ENCODE data around the gene SLC38A10. TPM values are rescaled to one million over a fixed set of nuclear protein-coding genes. Genes with fewer than 3 reads are reported as not detected.

The SLC38A10 gene
- total and polyA plus RNA-seq, 10 of the 15 experiments (the other 5 are each of a cell fraction or from before 2014, with no cell fraction given), result 0.52 to 67.9 (median 22.1) TPM

DNA sequence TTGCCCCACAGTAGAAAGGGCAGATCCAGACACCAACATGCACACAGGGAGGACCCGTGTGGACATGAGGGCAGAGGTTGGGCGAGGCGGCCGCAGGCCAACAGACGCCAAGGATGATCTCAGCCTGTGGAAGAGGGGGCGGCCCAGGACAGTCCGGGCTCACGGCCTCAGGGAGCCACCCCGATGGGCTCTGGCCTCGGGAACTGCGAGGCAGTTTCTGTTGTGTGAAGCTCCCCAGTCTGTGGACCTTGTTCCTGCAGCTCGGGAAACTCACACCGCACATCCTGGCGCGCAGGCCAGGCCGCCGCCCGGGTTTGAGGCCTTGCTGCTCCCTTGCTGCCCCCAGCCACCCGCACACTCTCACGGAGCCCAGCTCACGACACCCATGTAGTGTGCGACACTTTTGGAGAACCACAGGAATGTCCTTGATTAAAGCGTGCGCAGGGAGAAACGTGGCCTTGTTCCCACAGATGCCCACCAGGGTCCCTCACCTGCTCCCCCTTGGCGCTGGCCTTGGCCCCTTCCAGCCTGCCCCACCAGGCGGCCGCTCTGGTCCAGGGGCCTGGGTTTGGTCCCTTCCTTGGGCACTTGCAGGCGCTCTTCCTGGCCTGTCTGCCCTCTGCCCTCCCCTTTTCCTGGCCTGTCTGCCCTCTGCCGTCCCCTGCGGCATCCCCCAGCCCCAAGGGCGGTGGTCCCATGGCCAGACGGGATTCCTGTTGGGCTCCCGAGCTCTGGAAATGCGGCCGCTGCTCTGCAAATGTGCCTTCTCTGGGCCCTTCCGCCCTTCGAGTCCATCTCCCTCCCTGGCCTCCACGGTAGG lies 9.3 kb upstream of the SLC38A10 start (continued):
- TF ChIP-seq, protein P1, sequence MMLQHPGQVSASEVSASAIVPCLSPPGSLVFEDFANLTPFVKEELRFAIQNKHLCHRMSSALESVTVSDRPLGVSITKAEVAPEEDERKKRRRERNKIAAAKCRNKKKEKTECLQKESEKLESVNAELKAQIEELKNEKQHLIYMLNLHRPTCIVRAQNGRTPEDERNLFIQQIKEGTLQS (IDR thresholded peaks at IDR 0.05; ENCODE audit: borderline replicate concordance, extremely low read depth, low read depth, low read length), result no peak
- no peak for TF ChIP-seq NRF1 (conservative IDR thresholded peaks at IDR 0.05; ENCODE audit: low read depth, low read length)
- no peak for TF ChIP-seq HDAC6 (IDR thresholded peaks at IDR 0.05; ENCODE audit: unreplicated experiment)
- no peak for TF ChIP-seq KLF5 (IDR thresholded peaks at IDR 0.05; ENCODE audit: partially characterized antibody)
- no peak for TF ChIP-seq HCFC1 (IDR thresholded peaks at IDR 0.05; ENCODE audit: low read length)
- no peak for TF ChIP-seq JUNB (IDR thresholded peaks at IDR 0.05)

- in situ Hi-C loops (cut with MboI), result no loop called here
- BruUV-seq (replicated peaks), result no TSS peak
- Histone ChIP-seq H3K9me3 (replicated peaks; ENCODE audit: control insufficient read depth, insufficient read depth, low read length) (no peaks in the 10 kb centered on the region), H3K4me1 (ENCODE audit: control insufficient read depth, insufficient read depth, low read length) (no peaks in the 10 kb centered on the region), H3K27me3 (replicated peaks in 1 of 2; ENCODE audit: control insufficient read depth in 2 of 2, insufficient read depth in 2 of 2, low read length in 1 of 2) (no peaks in the 10 kb centered on the region; a peak in 1 of 4 replicates), H3K79me2 (ENCODE audit: control insufficient read depth, insufficient read depth, low read length) (no peaks in the 10 kb centered on the region), H3K4me3 (no peak overlapping the region), H3K36me3 (ENCODE audit: control insufficient read depth in 2 of 2, insufficient read depth in 2 of 2, low read length in 1 of 2) (no peaks in the 10 kb centered on the region), H4K20me1 (ENCODE audit: control insufficient read depth, insufficient read depth) (no peaks in the 10 kb centered on the region), H3K27ac (ENCODE audit: control insufficient read depth, insufficient read depth) (no peak overlapping the region), H3K9ac (ENCODE audit: control insufficient read depth, insufficient read depth, low read length) (no peak overlapping the region), H2AFZ (ENCODE audit: control insufficient read depth, low read depth, low read length) (no peak overlapping the region), H3K4me2 (ENCODE audit: control insufficient read depth, insufficient read depth) (no peak overlapping the region)
- DNase-seq (ENCODE audit: low read depth, low spot score), result no peak
- TF ChIP-seq IKZF1 (conservative IDR thresholded peaks at IDR 0.05), result no peak
- TF ChIP-seq TAF1 (IDR thresholded peaks at IDR 0.05; ENCODE audit: borderline replicate concordance, low read depth, low read length), result no peak
- no peak for TF ChIP-seq CEBPZ (IDR thresholded peaks at IDR 0.05; ENCODE audit: low read depth, low read length)
- TF ChIP-seq, protein P2, sequence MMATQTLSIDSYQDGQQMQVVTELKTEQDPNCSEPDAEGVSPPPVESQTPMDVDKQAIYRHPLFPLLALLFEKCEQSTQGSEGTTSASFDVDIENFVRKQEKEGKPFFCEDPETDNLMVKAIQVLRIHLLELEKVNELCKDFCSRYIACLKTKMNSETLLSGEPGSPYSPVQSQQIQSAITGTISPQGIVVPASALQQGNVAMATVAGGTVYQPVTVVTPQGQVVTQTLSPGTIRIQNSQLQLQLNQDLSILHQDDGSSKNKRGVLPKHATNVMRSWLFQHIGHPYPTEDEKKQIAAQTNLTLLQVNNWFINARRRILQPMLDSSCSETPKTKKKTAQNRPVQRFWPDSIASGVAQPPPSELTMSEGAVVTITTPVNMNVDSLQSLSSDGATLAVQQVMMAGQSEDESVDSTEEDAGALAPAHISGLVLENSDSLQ (IDR thresholded peaks at IDR 0.05), result no peak
- TF ChIP-seq ZNF622 (IDR thresholded peaks at IDR 0.05), result no peak
- no peak for TF ChIP-seq TARDBP (IDR thresholded peaks at IDR 0.05; ENCODE audit: borderline replicate concordance)
- no peak for TF ChIP-seq NR2C2 (IDR thresholded peaks at IDR 0.05; ENCODE audit: borderline replicate concordance, control insufficient read depth, insufficient read length, low read depth)
- TF ChIP-seq RFX5 (IDR thresholded peaks at IDR 0.05; ENCODE audit: low read depth, low read length), result no peak
- TF ChIP-seq RUNX3 (IDR thresholded peaks at IDR 0.05; ENCODE audit: low read length), result no peak
- intact Hi-C loops (cut with micrococcal nuclease; ENCODE audit: unreplicated experiment), result no loop called here
- ChIA-PET POLR2A (no interaction called here), SMC1A (ENCODE audit: uncharacterized antibody, unreplicated experiment) (no interaction called here), RAD21 (ENCODE audit: unreplicated experiment) (no interaction called here), CTCF (interaction anchor here (0.5 kb wide), 1 partner anchor 57 kb away, joined by 4 read pairs; no protein-coding TSS in a partner anchor)
- no peak for FAIRE-seq
- no peak for ATAC-seq
- 45% methylated on average over 11 of the region's 11 CpGs for WGBS (ENCODE audit: insufficient coverage, insufficient replicate concordance, low lambda C conversion rate, missing lambda C conversion rate)
Measured at GRCh38 chr17:81303385-81303784, 8.3 kb upstream of the SLC38A10 start.
